ENCODE data around the gene HDAC6.

Gene HDAC6

GRCh38 chrX:48801280-48802088 lies at the start of gene HDAC6:
TSS of gene HDAC6 (plus strand) at chrX:48802067. CDS start at chrX:48802693, 626 bp downstream.
- peak; percentile 94 for DNase-seq (ENCODE audit: low spot score)

GRCh38 chrX:48752498-48752897 lies 49.4 kb upstream of the HDAC6 start:
- DNase-seq (ENCODE audit: low spot score): no peak

- no peak for DNase-seq (ENCODE audit: low spot score)
These were observed 48.1 kb upstream of the HDAC6 start for GRCh38 chrX:48753708-48754228.

- no peak for DNase-seq (ENCODE audit: low spot score)
These were observed 47.6 kb upstream of the HDAC6 start for GRCh38 chrX:48754238-48754637.

GRCh38 chrX:48761674-48762471 lies 40.0 kb upstream of the HDAC6 start, which contains the start of gene GLOD5:
TSS of gene GLOD5 (plus strand) at chrX:48761747. CDS start at chrX:48761791, 44 bp downstream.
- peak; percentile 21 for DNase-seq (ENCODE audit: low spot score)

- no peak for DNase-seq (ENCODE audit: low spot score)
These were observed 32.6 kb upstream of the HDAC6 start for GRCh38 chrX:48769230-48769629.

GRCh38 chrX:48770296-48770695 lies 31.6 kb upstream of the HDAC6 start:
- DNase-seq (ENCODE audit: low spot score): no peak

GRCh38 chrX:48772602-48773001 lies 29.3 kb upstream of the HDAC6 start:
- DNase-seq (ENCODE audit: low spot score): no peak

- DNase-seq (ENCODE audit: low spot score): no peak
These were observed 24.9 kb upstream of the HDAC6 start for GRCh38 chrX:48776818-48777439.

GRCh38 chrX:48779399-48779798 lies 22.5 kb upstream of the HDAC6 start:
- DNase-seq (ENCODE audit: low spot score): no peak

- DNase-seq (ENCODE audit: low spot score): no peak
These were observed 20.2 kb upstream of the HDAC6 start for GRCh38 chrX:48781705-48782104.

GRCh38 chrX:48782216-48782615 lies 19.7 kb upstream of the HDAC6 start:
- no peak for DNase-seq (ENCODE audit: low spot score)

GRCh38 chrX:48782795-48783194 lies 19.1 kb upstream of the HDAC6 start:
- no peak for DNase-seq (ENCODE audit: low spot score)

GRCh38 chrX:48784726-48785125 lies 17.1 kb upstream of the HDAC6 start:
- DNase-seq (ENCODE audit: low spot score): no peak

GRCh38 chrX:48785186-48785539 lies 16.7 kb upstream of the HDAC6 start:
- no peak for DNase-seq (ENCODE audit: low spot score)

- no peak for DNase-seq (ENCODE audit: low spot score)
These were observed 16.2 kb upstream of the HDAC6 start for GRCh38 chrX:48785540-48786214.

GRCh38 chrX:48786341-48786800 lies 15.5 kb upstream of the HDAC6 start, which contains the start of gene GATA1:
TSS of gene GATA1 (plus strand) at chrX:48786590. CDS start at chrX:48791110, 4,520 bp downstream.
- DNase-seq (ENCODE audit: low spot score): no peak

- no peak for DNase-seq (ENCODE audit: low spot score)
These were observed 14.9 kb upstream of the HDAC6 start for GRCh38 chrX:48786825-48787504.

- DNase-seq (ENCODE audit: low spot score): no peak
These were observed 14.1 kb upstream of the HDAC6 start for GRCh38 chrX:48787505-48788443.
